GM18873 (cell line): ENCODE data around the gene PITPNM3.

Source experiments
- ATAC-seq: cut with Tn5 transposase; IDR thresholded peaks from one replicate; pipeline ENCODE4 v1.9.1; 2021; ENCODE audit warnings: mild to moderate bottlenecking, moderate library complexity, moderate number of reproducible peaks; ENCODE audit not compliant: unreplicated experiment, low FRiP score

Gene PITPNM3

GRCh38 chr17:6426356-6427101, 129.8 kb downstream of the PITPNM3 start:
- ATAC-seq, result no peak

GRCh38 chr17:6425407-6425806, 130.9 kb downstream of the PITPNM3 start:
- no peak for ATAC-seq

- ATAC-seq, result no peak
Measured at GRCh38 chr17:6423931-6424330, 132.4 kb downstream of the PITPNM3 start.

- ATAC-seq, result no peak
Measured at GRCh38 chr17:6422654-6423241, 133.6 kb downstream of the PITPNM3 start.

GRCh38 chr17:6421700-6422604, 134.4 kb downstream of the PITPNM3 start:
- no peak for ATAC-seq

- ATAC-seq, result no peak
Measured at GRCh38 chr17:6420173-6420641, 136.1 kb downstream of the PITPNM3 start.

- ATAC-seq, result no peak
Measured at GRCh38 chr17:6415616-6416015, 140.7 kb downstream of the PITPNM3 start.

- ATAC-seq, result no peak
Measured at GRCh38 chr17:6413065-6413464, 143.3 kb downstream of the PITPNM3 start.

- no peak for ATAC-seq
Measured at GRCh38 chr17:6408735-6409134, 147.6 kb downstream of the PITPNM3 start.

GRCh38 chr17:6408276-6408675, 148.1 kb downstream of the PITPNM3 start:
- no peak for ATAC-seq

- no peak for ATAC-seq
Measured at GRCh38 chr17:6402258-6402657, 154.1 kb downstream of the PITPNM3 start.
